MCF 10A (cell line): ENCODE measurements around the gene FGF19. TPM values are rescaled to one million over a fixed set of nuclear protein-coding genes. Genes with fewer than 3 reads are reported as not detected.

ENCODE experiments used
- BruUV-seq: library from RNA; stranded (reverse); fragments of 400-500 nt; replicated peaks from 2 replicates; lab custom pipeline; 2021; lab: Mats Ljungman, UMichigan
- CTCF ChIA-PET: fragments of 300-600 bp; sonication (Branson Sonifier 250); formaldehyde crosslinking; extraction: SDS; loops from one replicate; lab custom pipeline; 2021; ENCODE audit warnings: antibody characterized with exemption, inconsistent platforms; lab: Yijun Ruan, JAX
- POLR2A ChIA-PET: fragments of 300-600, 350-650 bp; sonication (Branson Sonifier 250); formaldehyde crosslinking; extraction: SDS; loops from one replicate; lab custom pipeline; 2020; ENCODE audit warnings: antibody characterized with exemption, inconsistent platforms; lab: Yijun Ruan, JAX
- DNase-seq: peaks from one replicate; pipeline ENCODE4 v3.0.0-alpha.2; 2018; ENCODE audit not compliant: unreplicated experiment
- H3K27ac Mint-ChIP-seq: one replicate; pipeline ENCODE4 v1.8.0; 2022; ENCODE audit warnings: mild to moderate bottlenecking, low read depth, mixed read lengths; ENCODE audit not compliant: unreplicated experiment
- H3K27me3 Mint-ChIP-seq: one replicate; pipeline ENCODE4 v1.8.0; 2022; ENCODE audit warnings: mixed read lengths; ENCODE audit not compliant: insufficient read depth, unreplicated experiment
- H3K36me3 Mint-ChIP-seq: one replicate; pipeline ENCODE4 v1.8.0; 2022; ENCODE audit warnings: mild to moderate bottlenecking, moderate library complexity, mixed read lengths; ENCODE audit not compliant: insufficient read depth, unreplicated experiment
- H3K4me1 Mint-ChIP-seq: one replicate; pipeline ENCODE4 v1.8.0; 2022; ENCODE audit warnings: mixed read lengths; ENCODE audit not compliant: insufficient read depth, unreplicated experiment
- H3K4me3 Mint-ChIP-seq: one replicate; pipeline ENCODE4 v1.8.0; 2022; ENCODE audit warnings: mild to moderate bottlenecking, moderate library complexity, mixed read lengths; ENCODE audit not compliant: unreplicated experiment
- H3K9me3 Mint-ChIP-seq: one replicate; pipeline ENCODE4 v1.8.0; 2022; ENCODE audit warnings: mixed read lengths; ENCODE audit not compliant: unreplicated experiment
- CTCF ChIP-seq: fragments of 200-600 bp; IDR thresholded peaks from one replicate; pipeline ENCODE4 v1.8.0; 2022; ENCODE audit warnings: antibody characterized with exemption, mild to moderate bottlenecking; ENCODE audit not compliant: unreplicated experiment
- intact Hi-C: fragments of 100-400 bp; cut with micrococcal nuclease; formaldehyde crosslinking; loops from 2 replicates; pipeline ENCODE4 v1.14.1; 2022
- total RNA-seq: library from RNA; stranded (reverse); gene quantifications from 2 replicates; pipeline ENCODE4 v1.2.3, GENCODE V29; 2022

FGF19 gene
- total RNA-seq, 1 experiment from 2014 or later, result not detected

GRCh38 chr11:69699213-69699612 lies 4.6 kb downstream of the FGF19 start:
- CTCF ChIA-PET, result interaction anchor here (0.9 kb wide), 1 partner anchor 188 kb away, joined by 3 read pairs; no protein-coding TSS in a partner anchor

GRCh38 chr11:69698362-69698761 lies 5.5 kb downstream of the FGF19 start:
- CTCF ChIA-PET, result interaction anchor here (0.6 kb wide), 1 partner anchor 143 kb away, joined by 3 read pairs; no protein-coding TSS in a partner anchor
- TF ChIP-seq CTCF, result no peak

More at GRCh38 chr11:69699213-69699612, 4.6 kb downstream of the FGF19 start:
- Mint-ChIP-seq H3K4me1 (no peaks in the 10 kb centered on the region), H3K4me3 (no peak overlapping the region), H3K27ac (no peak overlapping the region), H3K36me3 (no peaks in the 10 kb centered on the region), H3K9me3 (no peaks in the 10 kb centered on the region), H3K27me3 (no peaks in the 10 kb centered on the region)
- intact Hi-C loops, result no loop called here
- POLR2A ChIA-PET, result no interaction called here
- BruUV-seq, result no TSS peak
- no peak for TF ChIP-seq CTCF
- DNase-seq, result no peak

GRCh38 chr11:69697861-69698260 lies 6.0 kb downstream of the FGF19 start:
- H3K27me3 Mint-ChIP-seq, result no peaks in the 10 kb centered on the region
- BruUV-seq, result no TSS peak

More at GRCh38 chr11:69698362-69698761, 5.5 kb downstream of the FGF19 start:
- intact Hi-C loops, result no loop called here
- no peak overlapping the region for H3K27ac Mint-ChIP-seq
- no peaks in the 10 kb centered on the region for H3K36me3 Mint-ChIP-seq
- POLR2A ChIA-PET, result no interaction called here
- no peak for DNase-seq
- BruUV-seq, result no TSS peak
- H3K4me3 Mint-ChIP-seq, result no peak overlapping the region
- no peaks in the 10 kb centered on the region for H3K4me1 Mint-ChIP-seq
- H3K27me3 Mint-ChIP-seq, result no peaks in the 10 kb centered on the region
- no peaks in the 10 kb centered on the region for H3K9me3 Mint-ChIP-seq

GRCh38 chr11:69697469-69697843 lies 6.4 kb downstream of the FGF19 start:
- POLR2A ChIA-PET, result no interaction called here
- BruUV-seq, result no TSS peak
- no peaks in the 10 kb centered on the region for H3K4me1 Mint-ChIP-seq

More at GRCh38 chr11:69697861-69698260, 6.0 kb downstream of the FGF19 start:
- TF ChIP-seq CTCF, result no peak
- H3K27ac Mint-ChIP-seq, result no peak overlapping the region
- no peaks in the 10 kb centered on the region for H3K4me1 Mint-ChIP-seq
- peaks cover under 1% of the 10 kb centered on the region for H3K9me3 Mint-ChIP-seq
- CTCF ChIA-PET, result no interaction called here
- H3K36me3 Mint-ChIP-seq, result no peaks in the 10 kb centered on the region
- no peak overlapping the region for H3K4me3 Mint-ChIP-seq
- intact Hi-C loops, result no loop called here
- DNase-seq, result no peak
- POLR2A ChIA-PET, result no interaction called here

More at GRCh38 chr11:69697469-69697843, 6.4 kb downstream of the FGF19 start:
- Mint-ChIP-seq H3K27me3 (no peaks in the 10 kb centered on the region), H3K36me3 (no peaks in the 10 kb centered on the region), H3K4me3 (no peak overlapping the region), H3K9me3 (peaks cover 5% of the 10 kb centered on the region), H3K27ac (no peak overlapping the region)
- intact Hi-C loops, result no loop called here
- TF ChIP-seq CTCF, result no peak
- CTCF ChIA-PET, result no interaction called here
- DNase-seq, result no peak
